HEK293 (cell line): ENCODE results near the gene ZSWIM3.

ENCODE experiments used
- CTCF ChIA-PET: fragments of 350-600 bp; formaldehyde crosslinking; extraction: SDS; loops from one replicate; lab custom pipeline; 2021; ENCODE audit warnings: antibody characterized with exemption; lab: Yijun Ruan, JAX
- POLR2A ChIA-PET: fragments of 300-600 bp; formaldehyde crosslinking; extraction: SDS; loops from one replicate; lab custom pipeline; 2020; ENCODE audit warnings: antibody characterized with exemption, inconsistent platforms; lab: Yijun Ruan, JAX
- H3K27ac ChIP-seq: fragments of 200-500 bp; sonication (Bioruptor generic); 2 replicates; pipeline ENCODE4 v1.5.1; 2014; ENCODE audit warnings: low read depth, low read length, control low read depth, inconsistent platforms; ENCODE audit errors: extremely low read depth
- H3K36me3 ChIP-seq, 2 experiments: fragments of 200-500 bp in 1 of 2; sonication (Bioruptor generic) in 1 of 2; 1 replicate in 1 of 2; 2 replicates in 1 of 2; pipeline ENCODE4 v1.5.1; 2014 to 2017; ENCODE audit warnings: inconsistent platforms in 2 of 2, low read length in 2 of 2; ENCODE audit not compliant: control insufficient read depth in 2 of 2, insufficient read depth in 1 of 2
- H3K4me1 ChIP-seq: fragments of 200-500 bp; sonication (Bioruptor generic); 2 replicates; pipeline ENCODE4 v1.5.1; 2014; ENCODE audit warnings: mild to moderate bottlenecking, low read length, inconsistent platforms; ENCODE audit not compliant: control insufficient read depth, insufficient read depth
- H3K4me3 ChIP-seq: 2 replicates; pipeline ENCODE4 v1.5.1; 2011; ENCODE audit warnings: low read depth, mild to moderate bottlenecking, control low read depth, low read length, moderate library complexity
- H3K9me3 ChIP-seq: fragments of 200-500 bp; sonication (Bioruptor generic); 2 replicates; pipeline ENCODE4 v1.5.1; 2014; ENCODE audit warnings: low read depth, low read length, inconsistent platforms; ENCODE audit not compliant: control insufficient read depth, insufficient read depth
- AEBP2 ChIP-seq: fragments of 450-650 bp; formaldehyde crosslinking; IDR thresholded peaks from 2 replicates; pipeline ENCODE4 v1.5.1; 2016; ENCODE audit warnings: missing biosample characterization, missing genetic modification characterization, borderline replicate concordance
- INSM2 ChIP-seq: fragments of 450-650 bp; formaldehyde crosslinking; IDR thresholded peaks from 2 replicates; pipeline ENCODE4 v1.5.1; 2016; ENCODE audit warnings: missing biosample characterization, missing genetic modification characterization
- MYNN ChIP-seq: fragments of 450-650 bp; formaldehyde crosslinking; IDR thresholded peaks from 2 replicates; pipeline ENCODE4 v1.5.1; 2016; ENCODE audit warnings: missing biosample characterization, missing genetic modification characterization, borderline replicate concordance
- PATZ1 ChIP-seq: fragments of 450-650 bp; formaldehyde crosslinking; IDR thresholded peaks from 2 replicates; pipeline ENCODE4 v1.5.1; 2016; ENCODE audit warnings: missing biosample characterization, missing genetic modification characterization
- PRDM6 ChIP-seq: fragments of 450-650 bp; formaldehyde crosslinking; IDR thresholded peaks from 2 replicates; pipeline ENCODE4 v1.5.1; 2017; ENCODE audit warnings: missing biosample characterization, missing genetic modification characterization
- REST ChIP-seq: fragments of 450-650 bp; formaldehyde crosslinking; IDR thresholded peaks from 2 replicates; pipeline ENCODE4 v1.5.1; 2016; ENCODE audit warnings: missing biosample characterization, missing genetic modification characterization
- ZBTB1 ChIP-seq: fragments of 450-650 bp; formaldehyde crosslinking; IDR thresholded peaks from 2 replicates; pipeline ENCODE4 v1.5.1; 2016; ENCODE audit warnings: missing biosample characterization, missing genetic modification characterization
- ZFP69B ChIP-seq: fragments of 450-650 bp; formaldehyde crosslinking; IDR thresholded peaks from 2 replicates; pipeline ENCODE4 v1.5.1; 2016; ENCODE audit warnings: missing biosample characterization, missing genetic modification characterization
- ZNF214 ChIP-seq: fragments of 450-650 bp; formaldehyde crosslinking; IDR thresholded peaks from 2 replicates; pipeline ENCODE4 v1.5.1; 2017; ENCODE audit warnings: missing biosample characterization, mild to moderate bottlenecking, missing genetic modification characterization, borderline replicate concordance
- ZNF366 ChIP-seq: fragments of 450-650 bp; formaldehyde crosslinking; conservative IDR thresholded peaks from 2 replicates; pipeline ENCODE4 v1.5.1; 2016; ENCODE audit warnings: missing biosample characterization, missing genetic modification characterization
- ZNF398 ChIP-seq: fragments of 450-650 bp; formaldehyde crosslinking; IDR thresholded peaks from 2 replicates; pipeline ENCODE4 v1.5.1; 2017; ENCODE audit warnings: missing biosample characterization, missing genetic modification characterization
- ZNF645 ChIP-seq: fragments of 450-650 bp; formaldehyde crosslinking; IDR thresholded peaks from 2 replicates; pipeline ENCODE4; 2016; ENCODE audit warnings: missing biosample characterization, missing genetic modification characterization
- ZSCAN23 ChIP-seq: fragments of 450-650 bp; formaldehyde crosslinking; IDR thresholded peaks from 2 replicates; pipeline ENCODE4 v1.5.1; 2016; ENCODE audit warnings: missing biosample characterization, missing genetic modification characterization

The ZSWIM3 gene

GRCh38 chr20:45892828-45893500 lies 35.5 kb downstream of the ZSWIM3 start:
- H3K9me3 ChIP-seq = no peaks in the 10 kb centered on the region
- peaks cover 3% of the 10 kb centered on the region; the same call in 1 of the 2 replicates for H3K4me1 ChIP-seq
- H3K4me3 ChIP-seq = no peak overlapping the region
- H3K36me3 ChIP-seq = peaks cover 0 to 41% of the 10 kb centered on the region in 2 experiments; a peak in 2 of 3 replicates
- CTCF ChIA-PET = interaction anchor here (0.8 to 1.6 kb wide), 2 partner anchors 15 to 41 kb away, joined by 3 to 4 read pairs; no protein-coding TSS in a partner anchor
- TF ChIP-seq REST (no peak), MYNN (no peak), ZBTB1 (tag by site-specific recombination) (no peak), ZNF398 (no peak), ZFP69B (tag by site-specific recombination) (no peak), AEBP2 (tag by site-specific recombination) (no peak), ZNF214 (tag by site-specific recombination) (no peak), ZNF645 (tag by site-specific recombination) (no peak), PATZ1 (no peak), ZNF366 (no peak), PRDM6 (tag by site-specific recombination) (no peak), ZSCAN23 (tag by site-specific recombination) (no peak), INSM2 (tag by site-specific recombination) (no peak)
- POLR2A ChIA-PET = interaction anchor here (0.7 kb wide), 1 partner anchor 13 kb away, joined by 3 read pairs; no protein-coding TSS in a partner anchor
- H3K27ac ChIP-seq = no peak overlapping the region
